ENCODE results near the gene COL4A1. TPM values are rescaled to one million over a fixed set of nuclear protein-coding genes. Genes with fewer than 3 reads are reported as not detected.

Gene COL4A1
- total and polyA plus RNA-seq, 2 experiments from 2014 or later = 184 to 519 TPM

- Histone ChIP-seq H3K4me2 (ENCODE audit: unreplicated experiment) (no peak overlapping the region), H3K9ac (no peak overlapping the region), H3K27ac (no peak overlapping the region), H2AFZ (no peak overlapping the region), H3K4me3 (no peak overlapping the region), H3F3A (ENCODE audit: insufficient read depth) (0 out of 2 replicates have a peak, but pooled peaks cover 3% of the 10 kb centered on the region), H3K36me3 (ENCODE audit: low read depth) (peaks cover 9% of the 10 kb centered on the region; the same call in 1 of the 2 replicates), H3K79me2 (ENCODE audit: insufficient read depth) (0 out of 2 replicates have a peak, but pooled peaks cover 3% of the 10 kb centered on the region), H3K4me1 (ENCODE audit: insufficient read depth) (peaks cover 8% of the 10 kb centered on the region), H3K9me3 (ENCODE audit: low read depth) (no peaks in the 10 kb centered on the region), H3K27me3 (replicated peaks; ENCODE audit: insufficient read depth) (no peaks in the 10 kb centered on the region), H3K9me2 (ENCODE audit: insufficient read depth) (no peaks in the 10 kb centered on the region), H4K20me1 (ENCODE audit: insufficient read depth) (no peaks in the 10 kb centered on the region)
- 95 to 97% methylated on average over 6 of the region's 6 CpGs for WGBS, 2 experiments (ENCODE audit: low coverage in 1 of 2, low lambda C conversion rate in 2 of 2, missing lambda C conversion rate in 2 of 2)
- DNase-seq = no peak
- no peak for TF ChIP-seq EZH2 (IDR thresholded peaks at IDR 0.05; ENCODE audit: insufficient read depth, poor library complexity, severe bottlenecking)
- TF ChIP-seq EZH2phosphoT487 (IDR thresholded peaks at IDR 0.05; ENCODE audit: insufficient read depth, low read depth) = no peak
- in situ Hi-C loops (cut with MboI) = no loop called here
These were observed 95.2 kb downstream of the COL4A1 start for GRCh38 chr13:110211735-110212134.

- Histone ChIP-seq H3K79me2 (ENCODE audit: insufficient read depth) (0 out of 2 replicates have a peak, but pooled peaks cover 3% of the 10 kb centered on the region), H3K27ac (no peak overlapping the region), H3F3A (ENCODE audit: insufficient read depth) (no peaks in the 10 kb centered on the region), H3K9me3 (ENCODE audit: low read depth) (no peaks in the 10 kb centered on the region), H3K4me3 (no peak overlapping the region), H2AFZ (no peak overlapping the region), H3K36me3 (ENCODE audit: low read depth) (peaks cover 15% of the 10 kb centered on the region; the same call in 1 of the 2 replicates), H4K20me1 (ENCODE audit: insufficient read depth) (no peaks in the 10 kb centered on the region), H3K27me3 (replicated peaks; ENCODE audit: insufficient read depth) (no peaks in the 10 kb centered on the region), H3K4me1 (ENCODE audit: insufficient read depth) (peaks cover under 1% of the 10 kb centered on the region; the same call in 1 of the 2 replicates), H3K4me2 (ENCODE audit: unreplicated experiment) (no peak overlapping the region), H3K9me2 (ENCODE audit: insufficient read depth) (no peaks in the 10 kb centered on the region), H3K9ac (no peak overlapping the region)
- 90 to 92% methylated on average over 10 of the region's 10 CpGs for WGBS, 2 experiments (ENCODE audit: low coverage in 1 of 2, low lambda C conversion rate in 2 of 2, missing lambda C conversion rate in 2 of 2)
- TF ChIP-seq EZH2phosphoT487 (IDR thresholded peaks at IDR 0.05; ENCODE audit: insufficient read depth, low read depth) (no peak), EZH2 (IDR thresholded peaks at IDR 0.05; ENCODE audit: insufficient read depth, poor library complexity, severe bottlenecking) (no peak)
- no peak for DNase-seq
- in situ Hi-C loops (cut with MboI) = no loop called here
These were observed 95.9 kb downstream of the COL4A1 start for GRCh38 chr13:110211046-110211445.

GRCh38 chr13:110210604-110210985 is 96.4 kb downstream of the COL4A1 start:
- Histone ChIP-seq H4K20me1 (ENCODE audit: insufficient read depth) (no peaks in the 10 kb centered on the region), H3K4me2 (ENCODE audit: unreplicated experiment) (no peak overlapping the region), H3K9me2 (ENCODE audit: insufficient read depth) (no peaks in the 10 kb centered on the region), H2AFZ (no peak overlapping the region), H3K36me3 (ENCODE audit: low read depth) (peaks cover 15% of the 10 kb centered on the region; the same call in 1 of the 2 replicates), H3F3A (ENCODE audit: insufficient read depth) (no peaks in the 10 kb centered on the region), H3K9me3 (ENCODE audit: low read depth) (no peaks in the 10 kb centered on the region), H3K4me3 (no peak overlapping the region), H3K79me2 (ENCODE audit: insufficient read depth) (0 out of 2 replicates have a peak, but pooled peaks cover 3% of the 10 kb centered on the region), H3K9ac (no peak overlapping the region), H3K27ac (no peak overlapping the region), H3K4me1 (ENCODE audit: insufficient read depth) (no peaks in the 10 kb centered on the region), H3K27me3 (replicated peaks; ENCODE audit: insufficient read depth) (no peaks in the 10 kb centered on the region)
- no peak for TF ChIP-seq EZH2 (IDR thresholded peaks at IDR 0.05; ENCODE audit: insufficient read depth, poor library complexity, severe bottlenecking)
- TF ChIP-seq EZH2phosphoT487 (IDR thresholded peaks at IDR 0.05; ENCODE audit: insufficient read depth, low read depth) = no peak
- DNase-seq = no peak
- 82 to 83% methylated on average over 3 of the region's 3 CpGs for WGBS, 2 experiments (ENCODE audit: low coverage in 1 of 2, low lambda C conversion rate in 2 of 2, missing lambda C conversion rate in 2 of 2)
- in situ Hi-C loops (cut with MboI) = no loop called here

- H3K4me2 ChIP-seq (ENCODE audit: unreplicated experiment) = no peak overlapping the region
- H4K20me1 ChIP-seq (ENCODE audit: insufficient read depth) = no peaks in the 10 kb centered on the region
- in situ Hi-C loops (cut with MboI) = no loop called here
- H3K4me3 ChIP-seq = no peak overlapping the region
- H3K9me3 ChIP-seq (ENCODE audit: low read depth) = no peaks in the 10 kb centered on the region
- H3K27ac ChIP-seq = no peak overlapping the region
- no peaks in the 10 kb centered on the region for H3F3A ChIP-seq (ENCODE audit: insufficient read depth)
- H3K27me3 ChIP-seq (replicated peaks; ENCODE audit: insufficient read depth) = no peaks in the 10 kb centered on the region
- H3K4me1 ChIP-seq (ENCODE audit: insufficient read depth) = no peaks in the 10 kb centered on the region
- H3K9me2 ChIP-seq (ENCODE audit: insufficient read depth) = no peaks in the 10 kb centered on the region
- H3K36me3 ChIP-seq (ENCODE audit: low read depth) = peaks cover 19% of the 10 kb centered on the region; the same call in 1 of the 2 replicates
- H2AFZ ChIP-seq = no peak overlapping the region
- no peak overlapping the region for H3K9ac ChIP-seq
- H3K79me2 ChIP-seq (ENCODE audit: insufficient read depth) = 0 out of 2 replicates have a peak, but pooled peaks cover 2% of the 10 kb centered on the region
- TF ChIP-seq EZH2phosphoT487 (IDR thresholded peaks at IDR 0.05; ENCODE audit: insufficient read depth, low read depth) = no peak
- no peak for TF ChIP-seq EZH2 (IDR thresholded peaks at IDR 0.05; ENCODE audit: insufficient read depth, poor library complexity, severe bottlenecking)
- 82 to 86% methylated on average over 14 of the region's 14 CpGs for WGBS, 2 experiments (ENCODE audit: low coverage in 1 of 2, low lambda C conversion rate in 2 of 2, missing lambda C conversion rate in 2 of 2)
- no peak for DNase-seq
These were observed 96.9 kb downstream of the COL4A1 start for GRCh38 chr13:110209950-110210603.

All from GM23248 (cell line).